ENCODE measurements around the gene GCC1. TPM values are rescaled to one million over a fixed set of nuclear protein-coding genes. Genes with fewer than 3 reads are reported as not detected.

Gene GCC1
- total RNA-seq, 1 donor, result 21.3 TPM

GRCh38 chr7:127539116-127539515 lies 46.3 kb downstream of the GCC1 start:
- DNase-seq (ENCODE audit: low read depth in 2 of 3, low spot score in 2 of 3), result no peak

- no peak for DNase-seq (ENCODE audit: low read depth in 2 of 3, low spot score in 2 of 3)
These were observed 48.7 kb downstream of the GCC1 start for GRCh38 chr7:127536741-127537140.

GRCh38 chr7:127536394-127536691 lies 49.1 kb downstream of the GCC1 start:
- no peak for DNase-seq (ENCODE audit: low read depth in 2 of 3, low spot score in 2 of 3)

GRCh38 chr7:127535546-127536393 lies 49.6 kb downstream of the GCC1 start:
- no peak for DNase-seq (ENCODE audit: low read depth in 2 of 3, low spot score in 2 of 3)

- DNase-seq (ENCODE audit: low read depth in 2 of 3, low spot score in 2 of 3), result no peak
These were observed 50.8 kb downstream of the GCC1 start for GRCh38 chr7:127534636-127535035.

- DNase-seq (ENCODE audit: low read depth in 2 of 3, low spot score in 2 of 3), result no peak
These were observed 52.7 kb downstream of the GCC1 start for GRCh38 chr7:127532736-127533135.

GRCh38 chr7:127532151-127532550 lies 53.2 kb downstream of the GCC1 start:
- DNase-seq (ENCODE audit: low read depth in 2 of 3, low spot score in 2 of 3), result no peak

Other genes starting within 250 kb of the GCC1 start
- 15.6 TPM for gene ZNF800, start 192.9 kb downstream of the GCC1 start, total RNA-seq
- 176 TPM for gene ARF5, start 2.8 kb upstream of the GCC1 start, total RNA-seq
- gene FSCN3, start 8.1 kb upstream of the GCC1 start, total RNA-seq, result 3.0 TPM
- not detected for gene PAX4, start 32.5 kb upstream of the GCC1 start, total RNA-seq
- gene SND1, start 66.6 kb upstream of the GCC1 start, total RNA-seq, result 165 TPM

Data from hematopoietic multipotent progenitor cell (in vitro differentiated cells).